Brain microvascular endothelial cell (primary cell): ENCODE data around the gene SCP2D1.
"Not testable (repeated sequence)": the region's sequence is repeated elsewhere in the genome, so short reads cannot be mapped to it uniquely, and the experiment has no call there.

ENCODE experiments used
- DNase-seq: peaks from one replicate; pipeline ENCODE4 v3.0.0-alpha.2; 2020
- H3K27ac ChIP-seq: fragments of 250-450 bp; sonication (Bioruptor Pico); 2 replicates; pipeline ENCODE4 v1.5.1; 2020; ENCODE audit warnings: mild to moderate bottlenecking, moderate library complexity
- H3K27me3 ChIP-seq: fragments of 250-450 bp; sonication (Bioruptor Pico); replicated peaks from 2 replicates; pipeline ENCODE4 v1.5.1; 2020; ENCODE audit warnings: mild to moderate bottlenecking
- H3K36me3 ChIP-seq: fragments of 250-450 bp; sonication (Bioruptor Pico); replicated peaks from 2 replicates; pipeline ENCODE4 v1.5.1; 2020; ENCODE audit warnings: mild to moderate bottlenecking
- H3K4me3 ChIP-seq: 2 replicates; pipeline ENCODE4 v1.5.1; 2011; ENCODE audit warnings: low read depth, mild to moderate bottlenecking, control low read depth, low read length, moderate library complexity
- CTCF ChIP-seq: IDR thresholded peaks from 2 replicates; pipeline ENCODE4 v1.5.1; 2011; ENCODE audit warnings: low read depth, mild to moderate bottlenecking, moderate library complexity, low read length, control low read depth, inconsistent platforms; ENCODE audit errors: missing control alignments
- in situ Hi-C: cut with HindIII; loops from 2 replicates; pipeline ENCODE4 v1.10.0; 2017; ENCODE audit warnings: low sequenced_read_pairs, low pct_ligation_motif_present

The SCP2D1 gene

GRCh38 chr20:18778690-18779392 lies 34.7 kb upstream of the SCP2D1 start:
- H3K4me3 ChIP-seq, result no peak overlapping the region
- DNase-seq, result no peak
- H3K27me3 ChIP-seq, result no peaks in the 10 kb centered on the region
- in situ Hi-C loops, result loop anchor here (25.0 kb wide), 1 partner anchor 142 kb away; no protein-coding TSS in a partner anchor
- no peak overlapping the region for H3K27ac ChIP-seq
- peak; percentile 5 for TF ChIP-seq CTCF
- no peaks in the 10 kb centered on the region for H3K36me3 ChIP-seq

GRCh38 chr20:18780385-18781130 lies 33.0 kb upstream of the SCP2D1 start:
- Histone ChIP-seq H3K36me3 (no peaks in the 10 kb centered on the region), H3K27ac (no peak overlapping the region), H3K4me3 (no peak overlapping the region), H3K27me3 (no peaks in the 10 kb centered on the region)
- in situ Hi-C loops, result loop anchor here (25.0 kb wide), 1 partner anchor 143 kb away; no protein-coding TSS in a partner anchor
- DNase-seq, result no peak
- no peak for TF ChIP-seq CTCF

GRCh38 chr20:18781509-18781908 lies 32.1 kb upstream of the SCP2D1 start:
- Histone ChIP-seq H3K4me3 (no peak overlapping the region), H3K27ac (no peak overlapping the region), H3K36me3 (no peaks in the 10 kb centered on the region), H3K27me3 (no peaks in the 10 kb centered on the region)
- in situ Hi-C loops, result loop anchor here (25.0 kb wide), 1 partner anchor 144 kb away; no protein-coding TSS in a partner anchor
- DNase-seq, result no peak
- no peak for TF ChIP-seq CTCF

- in situ Hi-C loops, result loop anchor here (25.0 kb wide), 1 partner anchor 146 kb away; no protein-coding TSS in a partner anchor
- H3K4me3 ChIP-seq, result no peak overlapping the region
- TF ChIP-seq CTCF, result no peak
- H3K27ac ChIP-seq, result no peak overlapping the region
- H3K27me3 ChIP-seq, result no peaks in the 10 kb centered on the region
- no peak for DNase-seq
- H3K36me3 ChIP-seq, result no peaks in the 10 kb centered on the region
Measured at GRCh38 chr20:18783385-18783959, 30.1 kb upstream of the SCP2D1 start.

GRCh38 chr20:18787046-18787445 lies 26.5 kb upstream of the SCP2D1 start:
- H3K4me3 ChIP-seq, H3K27ac ChIP-seq, H3K27me3 ChIP-seq, DNase-seq, H3K36me3 ChIP-seq: not testable (repeated sequence)
- in situ Hi-C loops, result loop anchor here (25.0 kb wide), 1 partner anchor 150 kb away; no protein-coding TSS in a partner anchor

GRCh38 chr20:18788021-18788420 lies 25.6 kb upstream of the SCP2D1 start:
- Histone ChIP-seq H3K4me3 (no peak overlapping the region), H3K27me3 (no peaks in the 10 kb centered on the region), H3K27ac (no peak overlapping the region), H3K36me3 (no peaks in the 10 kb centered on the region)
- in situ Hi-C loops, result loop anchor here (25.0 kb wide), 1 partner anchor 151 kb away; no protein-coding TSS in a partner anchor
- TF ChIP-seq CTCF, result no peak
- no peak for DNase-seq
